Endothelial cell of umbilical vein (primary cell): ENCODE data around the gene HYAL2. TPM values are rescaled to one million over a fixed set of nuclear protein-coding genes. Genes with fewer than 3 reads are reported as not detected.

Source experiments
- BruUV-seq: library from RNA; stranded (reverse); fragments of 400-500 nt; replicated peaks from 2 replicates; lab custom pipeline; 2021; lab: Mats Ljungman, UMichigan
- CTCF ChIA-PET: fragments of 300-600, 350-600 bp; sonication (Branson Sonifier 250); formaldehyde crosslinking; loops from one replicate; lab custom pipeline; 2021; ENCODE audit warnings: antibody characterized with exemption, inconsistent platforms; lab: Charles Lee
- POLR2A ChIA-PET: fragments of 300-600, 350-600 bp; sonication (Branson Sonifier 250); formaldehyde crosslinking; loops from one replicate; lab custom pipeline; 2021; ENCODE audit warnings: antibody characterized with exemption, inconsistent platforms; lab: Charles Lee
- DNase-seq: peaks from one replicate; pipeline ENCODE4 v3.0.0-alpha.2; 2011; ENCODE audit warnings: low read depth, low spot score
- FAIRE-seq: peaks from 2 replicates; lab custom pipeline; 2011; peaks lifted over from hg19 to GRCh38; lab: Jason Lieb, UNC
- H2AFZ ChIP-seq: 2 replicates; pipeline ENCODE4 v1.6.0; 2012; ENCODE audit warnings: low read depth, low read length, control low read depth, inconsistent platforms
- H3K27ac ChIP-seq: 2 replicates; pipeline ENCODE4 v1.5.1; 2011; ENCODE audit warnings: low read depth, mild to moderate bottlenecking, control low read depth, low read length, moderate library complexity; ENCODE audit not compliant: insufficient read depth
- H3K27me3 ChIP-seq, 2 experiments: 2 replicates each; pipeline versions ENCODE4 v1.6.0 to v1.6.1; 2011; ENCODE audit warnings: low read length in 2 of 2, mixed read lengths in 1 of 2; ENCODE audit not compliant: control insufficient read depth in 2 of 2, insufficient read depth in 2 of 2
- H3K36me3 ChIP-seq, 2 experiments: 2 replicates in 1 of 2; 3 replicates in 1 of 2; pipeline ENCODE4 v1.5.1; 2011; ENCODE audit warnings: low read length in 2 of 2, mild to moderate bottlenecking in 1 of 2, moderate library complexity in 1 of 2; ENCODE audit not compliant: control insufficient read depth in 2 of 2, insufficient read depth in 2 of 2; ENCODE audit errors: extremely low read depth in 1 of 2
- H3K4me1 ChIP-seq: 3 replicates; pipeline ENCODE4 v1.5.1; 2011; ENCODE audit warnings: mild to moderate bottlenecking, low read length; ENCODE audit not compliant: control insufficient read depth, insufficient read depth; ENCODE audit errors: extremely low read depth
- H3K4me2 ChIP-seq: 2 replicates; pipeline ENCODE4 v1.6.1; 2011; ENCODE audit warnings: low read length, control low read depth, mixed read lengths; ENCODE audit not compliant: insufficient read depth
- H3K4me3 ChIP-seq, 3 experiments: fragments of 200-600 bp in 1 of 3; sonication (generic), shearing (Covaris generic) in 1 of 3; replicated peaks in 1 of 3; 2 replicates each; pipeline ENCODE4 v1.5.1; 2011 to 2016; ENCODE audit warnings: control low read depth in 3 of 3, low read length in 3 of 3, mild to moderate bottlenecking in 2 of 3, inconsistent platforms in 1 of 3, low read depth in 1 of 3, moderate library complexity in 1 of 3; ENCODE audit not compliant: insufficient read depth in 1 of 3
- H3K79me2 ChIP-seq: 2 replicates; pipeline ENCODE4 v1.6.0; 2012; ENCODE audit warnings: low read length, inconsistent platforms; ENCODE audit not compliant: control insufficient read depth, insufficient read depth
- H3K9ac ChIP-seq: replicated peaks from 2 replicates; pipeline ENCODE3; 2011; ENCODE audit warnings: low read length, control low read depth; ENCODE audit not compliant: insufficient read depth; ENCODE audit errors: extremely low read depth
- H3K9me1 ChIP-seq: replicated peaks from 3 replicates; pipeline ENCODE4 v1.6.0; 2011; ENCODE audit warnings: mild to moderate bottlenecking, low read length; ENCODE audit not compliant: control insufficient read depth, insufficient read depth; ENCODE audit errors: extremely low read depth
- H3K9me3 ChIP-seq: replicated peaks from 2 replicates; pipeline ENCODE4 v1.5.1; 2012; ENCODE audit warnings: low read length, inconsistent platforms; ENCODE audit not compliant: control insufficient read depth, insufficient read depth
- H4K20me1 ChIP-seq: replicated peaks from 2 replicates; pipeline ENCODE3; 2011; ENCODE audit warnings: mild to moderate bottlenecking, low read length; ENCODE audit not compliant: control insufficient read depth, insufficient read depth; ENCODE audit errors: extremely low read depth
- CTCF ChIP-seq, 2 donors: IDR thresholded peaks; 1 replicate in 1 of 2; 2 replicates in 1 of 2; pipeline ENCODE4 v1.5.1; 2011; ENCODE audit warnings: low read length in 2 of 2, mild to moderate bottlenecking in 2 of 2, moderate library complexity in 2 of 2, control low read depth in 1 of 2, inconsistent platforms in 1 of 2, low read depth in 1 of 2; ENCODE audit not compliant: insufficient read depth in 1 of 2; ENCODE audit errors: extremely low read depth in 1 of 2
- EZH2 ChIP-seq: IDR thresholded peaks from 2 replicates; pipeline ENCODE4 v1.6.1; 2012; ENCODE audit warnings: borderline replicate concordance, low read depth, mild to moderate bottlenecking, moderate library complexity, low read length, inconsistent platforms; ENCODE audit not compliant: severe bottlenecking
- FOS ChIP-seq: IDR thresholded peaks from 2 replicates; pipeline ENCODE4 v1.6.1; 2011; ENCODE audit warnings: mild to moderate bottlenecking, low read length, moderate library complexity, borderline replicate concordance; ENCODE audit not compliant: insufficient read depth
- GATA2 ChIP-seq: IDR thresholded peaks from 2 replicates; pipeline ENCODE4 v1.7.0; 2011; ENCODE audit warnings: low read depth, mild to moderate bottlenecking, moderate library complexity, mixed read lengths, low read length; ENCODE audit not compliant: insufficient read length, insufficient read depth
- JUN ChIP-seq: IDR thresholded peaks from 2 replicates; pipeline ENCODE4 v1.6.1; 2011; ENCODE audit warnings: borderline replicate concordance, low read depth; ENCODE audit not compliant: insufficient read length, insufficient read depth
- MAX ChIP-seq: IDR thresholded peaks from 2 replicates; pipeline ENCODE4 v1.6.1; 2011; ENCODE audit not compliant: insufficient read depth, insufficient read length
- MYC ChIP-seq: IDR thresholded peaks from one replicate; pipeline ENCODE4 v1.6.1; 2011; ENCODE audit warnings: mild to moderate bottlenecking, low read depth, low read length
- POLR2A ChIP-seq: IDR thresholded peaks from 2 replicates; pipeline ENCODE4 v1.6.1; 2012; ENCODE audit warnings: low read depth, mild to moderate bottlenecking, control low read depth, low read length
- POLR2AphosphoS5 ChIP-seq: IDR thresholded peaks from 2 replicates; pipeline ENCODE4 v1.6.1; 2012; ENCODE audit warnings: low read depth, mild to moderate bottlenecking, control low read depth, low read length, moderate library complexity; ENCODE audit not compliant: insufficient read depth
- dilution Hi-C: fragments of 300-500 bp; cut with MboI; formaldehyde crosslinking; loops from one replicate; pipeline ENCODE4 v1.15.0; 2019; ENCODE audit warnings: low sequenced_read_pairs; ENCODE audit not compliant: extremely low pct_ligation_motif_present
- intact Hi-C: fragments of 100-400 bp; cut with micrococcal nuclease; formaldehyde crosslinking; loops from one replicate; pipeline ENCODE4 v1.10.0; 2022
- polyA plus RNA-seq, 4 experiments: library from polyadenylated mRNA; depleted of rRNA in 3 of 4; stranded (reverse) in 3 of 4; unstranded in 1 of 4; fragments of >200 nt; gene quantifications; 2 replicates each; pipeline versions ENCODE4 v1.2.1 to v1.2.3, GENCODE V29; 2011 to 2012; ENCODE audit warnings: missing spikeins in 1 of 4
- total RNA-seq: library from RNA; stranded (reverse); gene quantifications from 2 replicates; pipeline ENCODE4 v1.2.3, GENCODE V29; 2021

HYAL2 gene
- total and polyA plus RNA-seq, 2 donors (not counting 3 experiments of a cell fraction or from before 2014, with no cell fraction given): 266 to 970 TPM

- CTCF ChIA-PET: interaction anchor here (0.5 to 3.7 kb wide), 14 partner anchors 14 to 178 kb away, joined by 3 to 77 read pairs (median 4); no protein-coding TSS in a partner anchor
- FAIRE-seq (no peak), DNase-seq (no peak)
- H3K9ac ChIP-seq: no peak overlapping the region
- no peaks in the 10 kb centered on the region for H3K4me1 ChIP-seq
- H3K27me3 ChIP-seq: peaks cover 0 to 2% of the 10 kb centered on the region in 2 experiments
- H3K9me3 ChIP-seq: no peaks in the 10 kb centered on the region
- H2AFZ ChIP-seq: no peak overlapping the region
- TF ChIP-seq POLR2AphosphoS5 (no peak), CTCF (IDR thresholded peaks at IDR 0.05; ENCODE audit: extremely low read depth in 1 of 2, insufficient read depth in 1 of 2, low read depth in 1 of 2, low read length in 2 of 2) (no peak), JUN (no peak), GATA2 (no peak), FOS (no peak), EZH2 (no peak), MYC (no peak), POLR2A (no peak), MAX (no peak)
- POLR2A ChIA-PET: no interaction called here
- no peaks in the 10 kb centered on the region for H3K79me2 ChIP-seq
- no peaks in the 10 kb centered on the region for H4K20me1 ChIP-seq
- dilution Hi-C loops: no loop called here
- H3K9me1 ChIP-seq: no peaks in the 10 kb centered on the region
- no peak overlapping the region for H3K4me2 ChIP-seq
- no peaks in the 10 kb centered on the region for H3K36me3 ChIP-seq
- no peak overlapping the region for H3K27ac ChIP-seq
- BruUV-seq: no TSS peak
- intact Hi-C loops: no loop called here
- H3K4me3 ChIP-seq: no peak overlapping the region
Observed at GRCh38 chr3:50371133-50371685, 48.7 kb upstream of the HYAL2 start.
